PC-3 (cell line): Measurements from ENCODE around the gene STX18. TPM values are rescaled to one million over a fixed set of nuclear protein-coding genes. Genes with fewer than 3 reads are reported as not detected.

Experiments used
- ATAC-seq: fragments of 200-7000 bp; cut with Tn5 transposase; 2 replicates; pipeline ENCODE4 v1.9.1; 2020; ENCODE audit warnings: mild to moderate bottlenecking, moderate library complexity
- BruUV-seq: library from RNA; stranded (reverse); fragments of 400-500 nt; replicated peaks from 2 replicates; lab custom pipeline; 2021; lab: Mats Ljungman, UMichigan
- CTCF ChIA-PET: fragments of 300-600 bp; sonication (Branson Sonifier 250); formaldehyde crosslinking; loops from one replicate; lab custom pipeline; 2022; ENCODE audit warnings: antibody characterized with exemption; lab: Charles Lee
- POLR2A ChIA-PET: fragments of 300-600 bp; sonication (Branson Sonifier 250); formaldehyde crosslinking; loops from one replicate; lab custom pipeline; 2022; ENCODE audit warnings: antibody characterized with exemption; ENCODE audit not compliant: unreplicated experiment; lab: Charles Lee
- DNase-seq: peaks from one replicate; pipeline ENCODE4 v3.0.0-alpha.2; 2015
- H2AFZ ChIP-seq: fragments of 300-600 bp; sonication (generic); 2 replicates; pipeline ENCODE4 v1.6.0; 2016; ENCODE audit warnings: antibody characterized with exemption, low read length
- H3F3A ChIP-seq: fragments of 300-600 bp; sonication (generic); one replicate; pipeline ENCODE4 v1.6.0; 2017; ENCODE audit warnings: antibody characterized with exemption, low read length, control low read depth, mild to moderate bottlenecking; ENCODE audit not compliant: unreplicated experiment
- H3K27ac ChIP-seq: fragments of 300-600 bp; sonication (generic); 2 replicates; pipeline ENCODE4 v1.5.1; 2016; ENCODE audit warnings: mild to moderate bottlenecking, low read length
- H3K27me3 ChIP-seq: fragments of 300-600 bp; sonication (generic); 2 replicates; pipeline ENCODE4 v1.6.1; 2016; ENCODE audit warnings: low read length, mixed read lengths
- H3K36me3 ChIP-seq: fragments of 300-600 bp; sonication (generic); 2 replicates; pipeline ENCODE4 v1.6.1; 2016; ENCODE audit warnings: low read depth, mixed run types, low read length, mixed read lengths
- H3K4me1 ChIP-seq: fragments of 300-600 bp; sonication (generic); 2 replicates; pipeline ENCODE4 v1.5.1; 2016; ENCODE audit warnings: low read length; ENCODE audit not compliant: insufficient read depth
- H3K4me2 ChIP-seq: fragments of 300-600 bp; sonication (generic); 2 replicates; pipeline ENCODE4 v1.6.0; 2016; ENCODE audit warnings: low read length
- H3K4me3 ChIP-seq: fragments of 300-600 bp; sonication (generic); 2 replicates; pipeline ENCODE4 v1.5.1; 2016; ENCODE audit warnings: mild to moderate bottlenecking, low read length, mixed read lengths
- H3K79me2 ChIP-seq: fragments of 300-600 bp; sonication (generic); 2 replicates; pipeline ENCODE4 v1.6.1; 2017; ENCODE audit warnings: low read length, mixed read lengths
- H3K9ac ChIP-seq: fragments of 300-600 bp; sonication (generic); 2 replicates; pipeline ENCODE4 v1.6.0; 2016; ENCODE audit warnings: mild to moderate bottlenecking, low read length
- H3K9me2 ChIP-seq: fragments of 300-600 bp; sonication (generic); replicated peaks from 2 replicates; pipeline ENCODE4 v1.6.1; 2016; ENCODE audit warnings: mixed run types, low read length, mixed read lengths
- H3K9me3 ChIP-seq: fragments of 300-600 bp; sonication (generic); 2 replicates; pipeline ENCODE4 v1.6.1; 2016; ENCODE audit warnings: low read length, mixed read lengths
- H4K20me1 ChIP-seq: fragments of 300-600 bp; sonication (generic); 2 replicates; pipeline ENCODE4 v1.6.1; 2016; ENCODE audit warnings: low read length, mixed read lengths
- CTCF ChIP-seq: fragments of 300-600 bp; sonication (generic); conservative IDR thresholded peaks from 2 replicates; pipeline ENCODE4 v1.5.1; 2017; ENCODE audit warnings: antibody characterized with exemption, low read depth, mild to moderate bottlenecking, low read length
- EZH2 ChIP-seq: fragments of 300-600 bp; sonication (generic); IDR thresholded peaks from one replicate; pipeline ENCODE4 v1.6.1; 2017; ENCODE audit warnings: antibody characterized with exemption, mild to moderate bottlenecking, low read length; ENCODE audit not compliant: unreplicated experiment
- EZH2phosphoT487 ChIP-seq: fragments of 300-600 bp; sonication (generic); IDR thresholded peaks from 2 replicates; pipeline ENCODE4 v1.6.1; 2018; ENCODE audit warnings: mild to moderate bottlenecking, antibody characterized with exemption, low read length, borderline replicate concordance
- intact Hi-C: fragments of 100-400 bp; cut with micrococcal nuclease; formaldehyde crosslinking; loops from 2 replicates; pipeline ENCODE4 v1.9.0; 2023
- total RNA-seq: library from RNA; depleted of rRNA; stranded (reverse); fragments of >200 nt; gene quantifications from 2 replicates; pipeline ENCODE4 v1.2.3, GENCODE V29; 2014

The STX18 gene
- total RNA-seq, 1 experiment from 2014 or later = 25.0 TPM

GRCh38 chr4:4407299-4408131 is 134.3 kb downstream of the STX18 start:
- ATAC-seq = no peak
- TF ChIP-seq EZH2 = no peak
- no peak for TF ChIP-seq EZH2phosphoT487
- no peak for TF ChIP-seq CTCF
- POLR2A ChIA-PET = no interaction called here
- H3K9me3 ChIP-seq = no peaks in the 10 kb centered on the region
- no peak overlapping the region for H3K4me2 ChIP-seq
- no peak for DNase-seq
- no peaks in the 10 kb centered on the region for H3K36me3 ChIP-seq
- H3K9ac ChIP-seq = no peak overlapping the region
- BruUV-seq = no TSS peak
- intact Hi-C loops = no loop called here
- CTCF ChIA-PET = interaction anchor here (0.5 kb wide), 1 partner anchor 585 kb away, joined by 5 read pairs; no protein-coding TSS in a partner anchor
- no peaks in the 10 kb centered on the region for H3F3A ChIP-seq
- H3K4me3 ChIP-seq = no peak overlapping the region
- no peak overlapping the region for H3K27ac ChIP-seq
- H3K79me2 ChIP-seq = no peaks in the 10 kb centered on the region
- peaks cover 8% of the 10 kb centered on the region; the same call in 1 of the 2 replicates for H3K27me3 ChIP-seq
- H3K9me2 ChIP-seq = no peaks in the 10 kb centered on the region
- no peak overlapping the region for H2AFZ ChIP-seq
- H3K4me1 ChIP-seq = no peaks in the 10 kb centered on the region
- no peaks in the 10 kb centered on the region for H4K20me1 ChIP-seq

GRCh38 chr4:4406455-4407298 is 135.2 kb downstream of the STX18 start:
- intact Hi-C loops = no loop called here
- Histone ChIP-seq H4K20me1 (no peaks in the 10 kb centered on the region), H3K4me3 (no peak overlapping the region), H3K4me2 (no peak overlapping the region), H3K4me1 (no peaks in the 10 kb centered on the region), H2AFZ (no peak overlapping the region), H3K36me3 (no peaks in the 10 kb centered on the region), H3K79me2 (no peaks in the 10 kb centered on the region), H3K27me3 (peaks cover 8% of the 10 kb centered on the region; the same call in 1 of the 2 replicates), H3K9me2 (no peaks in the 10 kb centered on the region), H3K27ac (no peak overlapping the region), H3K9me3 (no peaks in the 10 kb centered on the region), H3K9ac (no peak overlapping the region), H3F3A (no peaks in the 10 kb centered on the region)
- no peak for ATAC-seq
- ChIA-PET POLR2A (no interaction called here), CTCF (interaction anchor here (0.5 kb wide), 1 partner anchor 585 kb away, joined by 5 read pairs; no protein-coding TSS in a partner anchor)
- TF ChIP-seq EZH2phosphoT487 (no peak), CTCF (no peak), EZH2 (no peak)
- no peak for DNase-seq
- BruUV-seq = no TSS peak
